CD4-positive, alpha-beta T cell treated with Interleukin-12 subunit alpha and Interleukin-12 subunit beta, for 1 hour (primary cell): ENCODE results near the gene FTO.

ENCODE experiments used
- DNase-seq: peaks from one replicate; pipeline ENCODE4 v3.0.0-alpha.2; 2020

Gene FTO

GRCh38 chr16:53908731-53909130 is 204.8 kb downstream of the FTO start:
- no peak for DNase-seq

- DNase-seq, result no peak
These were observed 207.0 kb downstream of the FTO start for GRCh38 chr16:53910990-53911389.

GRCh38 chr16:53911513-53911912 is 207.6 kb downstream of the FTO start:
- no peak for DNase-seq

GRCh38 chr16:53912155-53912554 is 208.2 kb downstream of the FTO start:
- DNase-seq, result peak; percentile 35

- peak; percentile 5 for DNase-seq
These were observed 209.3 kb downstream of the FTO start for GRCh38 chr16:53913099-53913870.

GRCh38 chr16:53913920-53914319 is 210.0 kb downstream of the FTO start:
- DNase-seq, result no peak

- no peak for DNase-seq
These were observed 210.8 kb downstream of the FTO start for GRCh38 chr16:53914736-53915135.

- no peak for DNase-seq
These were observed 211.7 kb downstream of the FTO start for GRCh38 chr16:53915452-53916160.

GRCh38 chr16:53920988-53921387 is 217.0 kb downstream of the FTO start:
- no peak for DNase-seq

GRCh38 chr16:53922067-53922806 is 218.3 kb downstream of the FTO start:
- DNase-seq, result no peak

GRCh38 chr16:53922807-53923571 is 219.0 kb downstream of the FTO start:
- no peak for DNase-seq

GRCh38 chr16:53924331-53925106 is 220.6 kb downstream of the FTO start:
- DNase-seq, result no peak

GRCh38 chr16:53925107-53925410 is 221.1 kb downstream of the FTO start:
- no peak for DNase-seq

- DNase-seq, result no peak
These were observed 221.6 kb downstream of the FTO start for GRCh38 chr16:53925526-53925925.

- no peak for DNase-seq
These were observed 222.3 kb downstream of the FTO start for GRCh38 chr16:53926209-53926608.

GRCh38 chr16:53932975-53933374 is 229.0 kb downstream of the FTO start:
- no peak for DNase-seq

- no peak for DNase-seq
These were observed 229.5 kb downstream of the FTO start for GRCh38 chr16:53933407-53933806.

GRCh38 chr16:53936052-53936451 is 232.1 kb downstream of the FTO start:
- no peak for DNase-seq

GRCh38 chr16:53936529-53936928 is 232.6 kb downstream of the FTO start:
- DNase-seq, result no peak

GRCh38 chr16:53937161-53937880 is 233.4 kb downstream of the FTO start:
- no peak for DNase-seq

- no peak for DNase-seq
These were observed 240.1 kb downstream of the FTO start for GRCh38 chr16:53944025-53944424.

GRCh38 chr16:53945996-53946395 is 242.0 kb downstream of the FTO start:
- DNase-seq, result peak; percentile 16
